ENCODE results near the gene DNAJC5G.

DNAJC5G gene, protein sequence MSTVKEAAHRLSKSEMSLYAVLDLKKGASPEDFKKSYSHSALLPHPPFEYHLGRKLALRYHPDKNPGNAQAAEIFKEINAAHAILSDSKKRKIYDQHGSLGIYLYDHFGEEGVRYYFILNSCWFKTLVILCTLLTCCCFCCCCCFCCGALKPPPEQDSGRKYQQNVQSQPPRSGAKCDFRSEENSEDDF

DNA sequence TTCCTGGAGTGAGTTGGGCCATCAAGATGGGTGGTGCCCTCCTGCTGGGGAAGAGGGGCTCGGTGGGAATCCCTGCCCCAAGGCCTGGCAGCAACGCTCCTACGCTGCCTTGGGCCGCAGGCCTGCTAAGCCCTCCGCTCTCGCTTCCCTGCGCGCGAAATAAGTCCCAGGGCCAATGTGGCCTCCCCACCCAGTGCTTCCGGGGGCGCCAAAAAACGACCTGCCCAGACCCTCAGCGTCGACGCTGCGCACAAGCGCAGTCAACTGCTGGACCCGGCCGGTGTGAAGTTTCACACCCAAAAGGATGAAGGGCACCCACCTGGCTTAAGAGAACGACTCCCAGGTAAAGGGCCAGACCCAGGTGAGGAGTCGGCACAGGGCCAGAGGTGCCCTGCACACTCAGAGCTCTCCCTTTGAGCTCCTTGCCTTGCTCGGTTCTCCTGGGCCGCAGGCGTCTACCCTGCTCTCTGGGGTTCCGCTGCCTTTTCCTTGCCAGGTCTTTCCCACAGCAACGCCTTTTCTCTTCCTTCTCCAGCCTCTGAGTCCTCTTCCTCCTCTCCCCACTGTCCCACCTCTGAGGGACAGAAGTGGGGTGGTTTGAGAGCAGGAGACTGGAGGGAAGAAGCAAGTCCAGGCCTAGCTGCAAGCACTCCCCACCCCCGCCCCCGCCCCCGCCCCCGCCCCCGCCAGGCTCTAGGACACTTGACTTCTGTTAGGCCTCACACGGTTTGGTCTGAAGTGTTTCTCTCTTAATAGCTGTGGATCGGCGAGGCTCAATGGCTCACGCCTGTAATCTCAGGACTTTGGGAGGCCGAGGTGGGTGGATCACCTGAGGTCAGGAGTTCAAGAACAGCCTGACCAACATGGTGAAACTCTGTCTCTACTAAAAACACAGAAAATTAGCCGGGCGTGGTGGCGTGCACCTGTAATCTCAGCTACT lies at the start of gene DNAJC5G:
TSS of gene DNAJC5G (plus strand) at position 223 of the 940 bp plus-strand sequence. CDS start 1,296 bp downstream, outside the sequence.
- no peak for DNase-seq

DNA sequence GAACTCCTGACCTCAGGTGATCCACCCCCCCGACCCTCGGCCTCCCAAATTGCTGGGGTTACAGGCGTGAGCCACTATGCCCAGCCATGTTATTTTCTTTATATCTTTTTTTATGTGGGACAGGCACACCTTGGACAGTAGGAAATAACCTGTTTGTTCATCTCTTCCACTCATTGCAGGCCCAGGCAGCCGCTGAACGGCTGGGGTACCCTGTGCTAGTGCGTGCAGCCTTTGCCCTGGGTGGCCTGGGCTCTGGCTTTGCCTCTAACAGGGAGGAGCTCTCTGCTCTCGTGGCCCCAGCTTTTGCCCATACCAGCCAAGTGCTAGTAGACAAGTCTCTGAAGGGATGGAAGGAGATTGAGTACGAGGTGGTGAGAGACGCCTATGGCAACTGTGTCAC lies 49.7 kb upstream of the DNAJC5G start:
- no peak for DNase-seq

DNA sequence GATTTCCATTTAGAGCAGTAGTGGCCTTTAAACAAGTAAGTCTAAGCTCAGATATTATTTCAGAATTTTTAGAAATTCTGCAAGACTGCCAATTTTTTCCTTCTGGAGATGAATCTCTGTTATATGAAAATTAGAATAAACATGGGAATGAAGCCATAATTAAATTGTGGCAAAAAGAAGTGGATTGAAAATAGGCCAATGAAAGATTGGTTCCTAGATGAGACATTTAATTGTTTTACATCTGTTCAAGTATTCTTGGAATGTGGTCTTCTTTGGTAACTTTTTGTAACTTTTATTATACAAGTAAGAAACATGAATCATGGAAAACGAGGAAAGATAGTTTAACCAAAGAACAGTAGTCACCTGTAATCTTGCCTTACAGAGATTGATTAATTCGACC lies 47.7 kb upstream of the DNAJC5G start:
- no peak for DNase-seq

DNA sequence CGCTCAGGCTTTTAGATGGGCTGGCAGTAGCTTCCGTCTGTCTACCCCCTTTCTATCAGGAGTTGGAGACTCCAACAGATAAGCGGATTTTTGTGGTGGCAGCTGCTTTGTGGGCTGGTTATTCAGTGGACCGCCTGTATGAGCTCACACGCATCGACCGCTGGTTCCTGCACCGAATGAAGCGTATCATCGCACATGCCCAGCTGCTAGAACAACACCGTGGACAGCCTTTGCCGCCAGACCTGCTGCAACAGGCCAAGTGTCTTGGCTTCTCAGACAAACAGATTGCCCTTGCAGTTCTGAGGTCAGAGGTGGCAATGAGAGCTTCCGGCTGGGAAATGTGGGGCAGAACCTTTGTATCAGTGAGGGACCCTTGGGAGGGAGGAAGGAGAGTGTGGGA lies 43.3 kb upstream of the DNAJC5G start:
- no peak for DNase-seq

DNA sequence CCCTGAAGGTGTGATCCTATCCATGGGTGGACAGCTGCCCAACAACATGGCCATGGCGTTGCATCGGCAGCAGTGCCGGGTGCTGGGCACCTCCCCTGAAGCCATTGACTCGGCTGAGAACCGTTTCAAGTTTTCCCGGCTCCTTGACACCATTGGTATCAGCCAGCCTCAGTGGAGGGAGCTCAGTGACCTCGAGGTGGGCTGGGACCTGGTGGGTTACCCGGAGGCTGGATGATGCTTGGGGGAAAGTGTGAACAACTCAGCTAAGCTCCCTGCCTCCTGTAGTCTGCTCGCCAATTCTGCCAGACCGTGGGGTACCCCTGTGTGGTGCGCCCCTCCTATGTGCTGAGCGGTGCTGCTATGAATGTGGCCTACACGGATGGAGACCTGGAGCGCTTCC lies 41.9 kb upstream of the DNAJC5G start:
- DNase-seq, result no peak

DNA sequence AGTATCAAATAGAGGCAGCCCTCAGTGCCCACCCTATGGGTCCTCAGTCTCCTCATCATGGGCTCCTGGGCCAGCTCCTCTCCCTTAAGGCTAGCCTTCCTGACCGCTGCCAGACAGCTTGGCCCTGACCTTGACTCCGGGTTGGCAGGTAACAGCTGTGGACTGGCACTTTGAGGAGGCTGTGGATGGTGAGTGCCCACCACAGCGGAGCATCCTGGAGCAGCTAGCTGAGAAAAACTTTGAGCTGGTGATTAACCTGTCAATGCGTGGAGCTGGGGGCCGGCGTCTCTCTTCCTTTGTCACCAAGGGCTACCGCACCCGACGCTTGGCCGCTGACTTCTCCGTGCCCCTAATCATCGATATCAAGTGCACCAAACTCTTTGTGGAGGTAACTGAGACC lies 39.1 kb upstream of the DNAJC5G start:
- DNase-seq, result no peak

DNA sequence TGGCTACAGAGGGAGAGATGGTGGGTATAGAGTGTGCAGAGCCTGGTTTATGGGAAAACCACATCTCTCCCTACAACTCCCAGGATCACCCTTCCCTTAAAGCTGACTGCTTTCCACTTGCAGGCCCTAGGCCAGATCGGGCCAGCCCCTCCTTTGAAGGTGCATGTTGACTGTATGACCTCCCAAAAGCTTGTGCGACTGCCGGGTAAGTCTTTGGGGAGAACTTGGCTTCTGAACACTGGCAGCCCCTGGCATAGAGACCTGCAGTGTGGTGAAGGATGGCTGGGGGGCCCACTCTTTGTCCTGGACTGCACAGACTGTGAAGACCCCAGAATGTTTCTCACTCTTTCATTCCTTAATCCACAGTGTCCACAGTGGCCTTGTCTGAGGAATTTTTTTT lies 38.6 kb upstream of the DNAJC5G start:
- DNase-seq, result no peak

DNA sequence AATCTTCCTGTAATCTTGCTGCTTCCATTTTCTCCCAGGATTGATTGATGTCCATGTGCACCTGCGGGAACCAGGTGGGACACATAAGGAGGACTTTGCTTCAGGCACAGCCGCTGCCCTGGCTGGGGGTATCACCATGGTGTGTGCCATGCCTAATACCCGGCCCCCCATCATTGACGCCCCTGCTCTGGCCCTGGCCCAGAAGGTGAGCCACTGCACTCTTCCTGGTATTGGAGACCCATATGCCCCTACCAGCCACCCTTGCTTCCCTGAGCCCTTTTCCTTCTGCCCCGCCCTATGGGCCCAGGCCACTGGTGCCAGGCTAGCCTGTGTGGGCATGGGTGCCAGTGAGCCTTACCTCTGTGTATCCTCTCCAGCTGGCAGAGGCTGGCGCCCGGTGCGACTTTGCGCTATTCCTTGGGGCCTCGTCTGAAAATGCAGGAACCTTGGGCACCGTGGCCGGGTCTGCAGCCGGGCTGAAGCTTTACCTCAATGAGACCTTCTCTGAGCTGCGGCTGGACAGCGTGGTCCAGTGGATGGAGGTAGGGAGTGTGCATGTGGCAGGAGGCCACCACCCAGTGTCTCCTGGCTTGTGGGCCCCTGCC lies 37.8 kb upstream of the DNAJC5G start:
- DNase-seq, result no peak

DNA sequence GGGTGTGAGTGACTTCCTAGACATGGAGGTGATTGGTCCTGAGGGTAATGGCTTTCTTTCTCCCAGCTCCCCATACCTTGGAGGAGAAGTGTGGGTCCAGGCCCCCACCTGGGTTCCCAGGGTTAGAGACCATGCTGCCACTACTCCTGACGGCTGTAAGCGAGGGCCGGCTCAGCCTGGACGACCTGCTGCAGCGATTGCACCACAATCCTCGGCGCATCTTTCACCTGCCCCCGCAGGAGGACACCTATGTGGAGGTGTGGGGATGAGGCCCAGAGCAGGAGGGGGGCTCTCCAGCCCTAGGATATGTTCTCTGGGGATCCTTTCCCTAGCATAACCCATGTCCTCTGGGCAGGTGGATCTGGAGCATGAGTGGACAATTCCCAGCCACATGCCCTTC lies 36.3 kb upstream of the DNAJC5G start:
- no peak for DNase-seq

DNA sequence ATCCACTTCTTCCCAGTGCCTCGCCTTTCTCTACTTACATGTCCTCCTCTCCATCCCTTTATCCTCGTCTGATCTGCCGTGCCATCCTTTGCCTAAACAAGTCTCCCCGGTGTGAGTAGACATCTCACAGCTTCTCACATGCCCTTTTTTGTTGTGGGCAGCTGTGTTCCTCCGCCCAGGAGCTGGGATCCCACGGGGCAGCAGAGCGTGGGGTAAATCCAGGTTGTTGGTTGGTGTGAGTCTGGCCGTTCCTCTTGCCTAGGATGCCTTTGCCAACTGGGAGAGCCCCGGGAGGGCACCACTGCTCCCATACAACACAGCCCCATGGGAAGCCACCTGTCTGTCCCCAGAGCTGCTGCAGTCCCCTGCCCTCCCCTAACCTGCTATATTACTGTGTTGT lies 34.8 kb upstream of the DNAJC5G start:
- no peak for DNase-seq

DNA sequence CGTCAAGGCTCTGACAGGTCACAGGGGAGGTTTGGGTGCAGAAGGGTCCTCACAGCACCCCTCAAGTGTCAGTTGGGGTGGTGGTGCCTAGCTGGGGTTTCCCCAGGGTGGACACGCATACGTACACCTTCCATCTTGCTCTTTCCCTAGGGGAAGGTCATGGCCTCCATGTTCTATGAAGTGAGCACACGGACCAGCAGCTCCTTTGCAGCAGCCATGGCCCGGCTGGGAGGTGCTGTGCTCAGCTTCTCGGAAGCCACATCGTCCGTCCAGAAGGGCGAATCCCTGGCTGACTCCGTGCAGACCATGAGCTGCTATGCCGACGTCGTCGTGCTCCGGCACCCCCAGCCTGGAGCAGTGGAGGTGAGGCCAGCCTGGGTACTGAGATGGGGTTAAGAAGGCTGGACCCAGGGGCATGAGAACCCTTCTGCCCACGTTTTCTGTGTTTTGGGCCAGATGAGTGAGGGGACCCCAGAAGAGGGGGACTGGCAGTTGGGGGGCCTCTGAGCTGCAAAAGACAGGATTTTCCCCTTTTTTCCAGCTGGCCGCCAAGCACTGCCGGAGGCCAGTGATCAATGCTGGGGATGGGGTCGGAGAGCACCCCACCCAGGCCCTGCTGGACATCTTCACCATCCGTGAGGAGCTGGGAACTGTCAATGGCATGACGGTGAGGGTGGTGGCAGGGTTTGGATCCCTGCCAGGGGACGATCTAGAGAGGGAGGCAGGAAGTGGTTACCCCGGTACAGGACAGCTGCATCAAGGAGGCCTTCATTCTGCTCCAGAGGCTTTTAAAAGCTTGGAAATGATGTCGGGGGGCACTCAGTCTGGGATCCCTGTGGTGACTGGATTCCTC lies 33.2 kb upstream of the DNAJC5G start:
- DNase-seq, result no peak

DNA sequence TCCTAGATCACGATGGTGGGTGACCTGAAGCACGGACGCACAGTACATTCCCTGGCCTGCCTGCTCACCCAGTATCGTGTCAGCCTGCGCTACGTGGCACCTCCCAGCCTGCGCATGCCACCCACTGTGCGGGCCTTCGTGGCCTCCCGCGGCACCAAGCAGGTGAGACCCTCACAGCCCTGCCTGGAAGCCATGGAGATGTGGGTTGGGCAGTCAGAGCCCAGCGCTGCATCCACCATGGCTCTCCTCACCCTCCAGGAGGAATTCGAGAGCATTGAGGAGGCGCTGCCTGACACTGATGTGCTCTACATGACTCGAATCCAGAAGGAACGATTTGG lies 32.6 kb upstream of the DNAJC5G start:
- no peak for DNase-seq

DNA sequence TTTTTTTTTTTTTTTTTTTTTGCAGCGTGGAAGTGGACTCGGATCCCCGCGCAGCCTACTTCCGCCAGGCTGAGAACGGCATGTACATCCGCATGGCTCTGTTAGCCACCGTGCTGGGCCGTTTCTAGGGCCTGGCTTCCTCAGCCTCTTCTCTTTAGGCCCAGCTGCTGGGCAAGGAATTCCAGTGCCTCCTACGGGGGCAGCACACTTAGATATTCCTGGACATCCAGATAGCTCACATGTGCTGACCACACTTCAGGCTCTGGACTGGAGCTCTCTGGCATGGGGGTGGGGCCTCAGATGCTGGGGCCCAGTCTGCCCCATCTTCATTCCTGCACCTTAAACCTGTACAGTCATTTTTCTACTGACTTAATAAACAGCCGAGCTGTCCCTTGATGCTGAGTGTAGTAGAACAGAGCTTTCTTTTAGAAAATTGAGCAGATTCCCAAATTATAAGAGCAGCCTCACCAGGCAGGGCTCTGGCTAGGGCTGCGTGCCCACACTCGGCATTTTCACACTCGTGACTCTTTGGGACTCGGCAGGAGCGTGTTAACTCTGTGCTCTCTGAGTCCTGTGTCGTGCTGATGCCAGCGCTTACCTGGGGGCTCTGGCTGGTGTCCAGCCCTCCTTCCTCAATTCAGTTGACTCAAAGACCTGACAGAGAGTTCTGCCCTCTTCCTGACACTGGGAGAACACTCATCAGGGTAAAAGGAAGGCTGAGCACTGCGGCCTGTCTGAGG lies 31.7 kb upstream of the DNAJC5G start:
- DNase-seq, result no peak

DNA sequence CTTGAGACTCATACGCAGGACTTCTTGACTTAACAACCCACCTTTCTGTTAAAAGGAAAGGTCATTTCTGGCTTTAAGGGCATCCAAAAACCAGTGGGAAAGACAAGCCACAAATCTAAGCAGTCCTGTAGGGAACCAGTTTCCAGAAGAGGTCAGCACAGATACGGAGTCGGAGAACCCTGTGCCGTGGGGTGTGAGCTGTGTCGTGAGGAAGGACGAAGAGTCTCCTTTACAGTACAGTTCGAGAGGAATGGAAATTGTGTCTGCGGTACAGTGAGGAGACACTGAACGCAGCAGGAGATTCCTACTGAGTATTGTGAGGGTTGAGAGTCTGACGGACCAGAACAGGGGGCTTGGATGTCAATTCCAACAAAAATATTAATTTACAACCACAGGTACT lies 30.1 kb upstream of the DNAJC5G start:
- no peak for DNase-seq

DNA sequence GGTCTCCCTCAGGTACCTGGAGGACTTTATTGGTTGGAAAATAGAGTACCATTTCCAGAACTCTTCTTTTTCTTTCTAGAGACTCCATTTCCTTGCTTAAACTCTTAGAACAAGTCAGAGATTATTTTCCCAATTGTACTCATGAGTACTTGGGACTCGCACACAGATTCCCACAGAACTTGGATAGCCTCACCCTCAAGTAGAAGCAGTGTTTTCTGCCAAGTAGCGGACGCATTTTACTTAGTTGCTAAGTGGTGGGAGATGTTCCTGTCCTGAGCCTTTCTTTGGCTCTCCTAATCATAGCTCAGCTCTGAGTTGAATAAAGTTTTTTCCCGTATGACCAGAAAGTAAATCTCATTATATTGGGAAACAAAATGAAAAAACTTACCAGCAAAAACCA lies 29.6 kb upstream of the DNAJC5G start:
- no peak for DNase-seq

DNA sequence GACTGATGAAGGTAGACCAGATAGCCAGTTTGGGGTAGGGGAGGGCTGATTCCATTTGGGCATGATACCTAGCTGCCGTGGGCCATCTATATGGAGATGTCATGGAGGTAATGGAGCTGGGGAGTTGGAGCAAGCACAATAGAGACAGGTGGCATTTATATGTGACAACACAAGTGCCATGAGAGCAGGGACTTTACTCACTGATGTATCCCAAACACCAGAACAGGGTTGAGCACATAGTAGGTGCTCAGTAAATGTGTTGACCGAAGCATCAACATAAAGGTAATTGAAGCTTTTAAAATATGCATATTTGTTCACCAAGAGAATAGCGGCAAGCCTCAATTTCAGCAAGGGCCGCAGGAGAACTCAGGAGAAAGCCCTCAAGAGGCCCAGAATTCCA lies 27.3 kb upstream of the DNAJC5G start:
- no peak for DNase-seq

DNA sequence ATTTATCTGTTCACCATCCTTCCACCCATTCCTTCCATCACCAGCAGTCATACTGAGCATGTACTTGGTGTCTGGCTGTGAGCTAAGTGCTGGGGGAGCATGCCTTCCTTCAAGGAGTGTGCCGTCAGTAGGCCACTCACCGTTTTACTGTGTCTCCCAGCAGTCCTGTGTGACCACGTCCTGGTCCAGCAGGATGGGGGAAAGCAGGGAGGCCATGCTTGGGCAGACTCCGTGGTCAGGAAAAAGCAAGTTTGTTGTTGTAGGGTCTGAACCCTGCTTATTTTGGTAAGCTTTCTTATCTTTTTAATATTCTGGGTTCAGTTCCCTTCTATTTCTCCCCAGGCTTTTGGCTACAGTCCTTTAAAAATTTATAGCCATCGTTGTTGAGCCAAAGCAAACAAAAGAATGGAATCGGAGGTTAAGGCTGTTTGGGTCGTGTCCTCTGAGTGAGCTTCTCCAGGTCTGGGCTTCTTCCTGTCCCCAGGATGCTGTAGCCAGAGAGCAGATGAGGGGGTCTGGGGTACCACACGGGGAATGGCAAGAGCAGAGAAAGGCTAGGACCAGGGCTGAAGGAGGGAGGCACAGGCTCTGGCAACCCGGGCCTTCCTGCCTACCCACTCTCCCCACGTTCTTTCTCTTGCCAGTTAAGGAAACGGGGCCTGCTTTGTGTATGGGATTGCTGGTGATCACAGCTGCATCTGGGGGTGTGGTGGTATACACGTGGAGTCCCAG lies 25.9 kb upstream of the DNAJC5G start:
- no peak for DNase-seq

DNA sequence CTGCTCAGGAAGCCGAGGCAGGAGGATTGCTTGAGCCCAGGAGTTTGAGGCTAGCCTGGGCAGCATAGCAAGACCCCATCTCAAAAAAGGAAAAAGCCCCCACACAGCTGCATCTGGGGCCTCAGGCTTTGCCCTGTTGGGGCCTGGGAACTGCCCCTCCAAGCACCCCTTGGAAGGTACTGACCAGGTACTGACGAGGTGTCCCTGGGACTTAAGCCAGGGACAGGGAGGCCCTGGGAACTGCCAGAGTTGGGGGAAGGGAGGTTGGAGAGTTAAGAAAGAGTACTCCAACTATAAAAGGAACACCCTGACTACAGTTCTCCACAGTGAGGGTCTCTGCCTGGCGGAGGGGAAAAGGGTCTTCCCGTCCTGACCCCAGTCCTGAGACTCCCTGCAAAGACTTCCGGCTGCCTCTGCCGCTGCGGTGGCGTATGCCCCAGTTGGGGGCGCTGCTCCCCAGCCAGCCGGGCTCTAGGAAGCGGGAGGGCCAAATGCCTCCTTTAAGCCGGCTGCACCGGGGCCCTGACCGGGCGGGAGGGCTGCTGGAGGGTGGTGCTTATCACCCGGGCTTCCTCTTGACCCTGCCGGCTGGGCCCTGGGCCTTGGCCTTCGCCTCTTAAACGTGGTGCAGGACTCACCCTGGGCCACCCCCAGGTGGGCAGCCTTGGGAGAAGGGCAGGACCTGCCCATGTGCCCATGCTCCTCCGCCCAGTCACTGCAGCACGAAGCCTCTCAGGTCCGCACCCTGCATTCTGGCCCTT lies 25.2 kb upstream of the DNAJC5G start:
- peak; percentile 31 for DNase-seq

DNA sequence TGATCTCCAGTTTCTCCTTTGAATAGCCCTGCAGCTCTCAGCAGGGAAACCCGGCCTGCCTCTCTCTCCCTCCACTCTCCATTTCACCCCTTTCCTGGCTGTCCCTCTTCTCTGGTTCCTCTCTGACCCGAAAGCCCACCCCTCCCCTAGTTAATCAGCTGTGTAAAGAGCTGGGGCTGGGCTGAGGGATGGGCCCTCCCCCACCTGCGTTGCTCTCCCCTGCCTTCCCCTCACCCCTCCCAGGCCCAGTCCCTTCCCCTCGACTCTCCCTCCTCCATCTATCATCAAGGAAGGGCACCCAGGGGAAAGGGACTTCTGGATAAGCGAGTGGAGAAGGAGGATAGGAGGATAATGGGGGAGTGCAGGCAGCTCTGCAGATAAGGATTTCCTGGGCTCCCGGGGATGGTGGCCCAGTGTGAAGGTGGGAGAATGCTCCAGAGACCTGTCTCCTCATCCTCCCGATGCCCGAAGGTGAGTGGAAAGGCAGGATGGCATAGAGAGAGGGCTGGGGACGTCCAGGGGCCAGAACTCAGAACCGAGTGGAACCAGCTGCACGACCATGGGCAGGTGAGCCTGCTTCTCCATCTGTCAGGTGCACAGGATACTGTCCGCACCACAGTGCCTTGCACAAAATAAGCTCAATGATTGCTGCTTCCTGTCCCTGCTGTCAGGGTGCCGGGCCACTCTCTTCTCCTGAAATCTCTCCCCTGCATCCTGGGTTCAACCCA lies 24.4 kb upstream of the DNAJC5G start:
- DNase-seq, result no peak

DNA sequence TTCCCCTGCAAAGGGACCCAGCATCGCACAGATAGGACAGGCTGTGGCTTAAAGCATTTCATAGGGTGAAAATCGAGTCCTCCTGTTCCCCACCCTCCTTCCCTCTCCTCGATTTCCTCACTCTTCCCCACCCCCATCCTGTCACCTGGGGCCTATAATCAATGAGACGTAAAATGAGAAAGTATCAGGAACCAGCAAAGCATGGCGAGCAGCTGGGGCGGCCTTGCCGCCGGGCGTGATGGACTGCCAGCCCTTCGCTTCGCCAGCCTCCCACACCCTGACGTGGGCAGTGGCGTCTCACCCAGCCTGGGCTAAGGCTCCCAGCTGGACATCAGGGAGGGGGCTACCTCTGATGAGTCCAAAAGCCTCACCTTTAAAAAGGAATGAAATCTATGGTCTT lies 23.5 kb upstream of the DNAJC5G start:
- DNase-seq, result no peak
